HEK293 (cell line): ENCODE measurements around the gene E2F1.
"Not testable (repeated sequence)": the region's sequence is repeated elsewhere in the genome, so short reads cannot be mapped to it uniquely, and the experiment has no call there.

Experiments used
- CTCF ChIA-PET: fragments of 350-600 bp; formaldehyde crosslinking; extraction: SDS; loops from one replicate; lab custom pipeline; 2021; ENCODE audit warnings: antibody characterized with exemption; lab: Yijun Ruan, JAX
- POLR2A ChIA-PET: fragments of 300-600 bp; formaldehyde crosslinking; extraction: SDS; loops from one replicate; lab custom pipeline; 2020; ENCODE audit warnings: antibody characterized with exemption, inconsistent platforms; lab: Yijun Ruan, JAX
- H3K27ac ChIP-seq: fragments of 200-500 bp; sonication (Bioruptor generic); 2 replicates; pipeline ENCODE4 v1.5.1; 2014; ENCODE audit warnings: low read depth, low read length, control low read depth, inconsistent platforms; ENCODE audit errors: extremely low read depth
- H3K36me3 ChIP-seq, 2 experiments: fragments of 200-500 bp in 1 of 2; sonication (Bioruptor generic) in 1 of 2; 1 replicate in 1 of 2; 2 replicates in 1 of 2; pipeline ENCODE4 v1.5.1; 2014 to 2017; ENCODE audit warnings: inconsistent platforms in 2 of 2, low read length in 2 of 2; ENCODE audit not compliant: control insufficient read depth in 2 of 2, insufficient read depth in 1 of 2
- H3K4me1 ChIP-seq: fragments of 200-500 bp; sonication (Bioruptor generic); 2 replicates; pipeline ENCODE4 v1.5.1; 2014; ENCODE audit warnings: mild to moderate bottlenecking, low read length, inconsistent platforms; ENCODE audit not compliant: control insufficient read depth, insufficient read depth
- H3K4me3 ChIP-seq: 2 replicates; pipeline ENCODE4 v1.5.1; 2011; ENCODE audit warnings: low read depth, mild to moderate bottlenecking, control low read depth, low read length, moderate library complexity
- H3K9me3 ChIP-seq: fragments of 200-500 bp; sonication (Bioruptor generic); 2 replicates; pipeline ENCODE4 v1.5.1; 2014; ENCODE audit warnings: low read depth, low read length, inconsistent platforms; ENCODE audit not compliant: control insufficient read depth, insufficient read depth
- AEBP2 ChIP-seq: fragments of 450-650 bp; formaldehyde crosslinking; IDR thresholded peaks from 2 replicates; pipeline ENCODE4 v1.5.1; 2016; ENCODE audit warnings: missing biosample characterization, missing genetic modification characterization, borderline replicate concordance
- INSM2 ChIP-seq: fragments of 450-650 bp; formaldehyde crosslinking; IDR thresholded peaks from 2 replicates; pipeline ENCODE4 v1.5.1; 2016; ENCODE audit warnings: missing biosample characterization, missing genetic modification characterization
- KLF10 ChIP-seq: fragments of 450-650 bp; IDR thresholded peaks from 2 replicates; pipeline ENCODE4 v1.5.1; 2018; ENCODE audit warnings: missing biosample characterization, mild to moderate bottlenecking, missing genetic modification characterization
- MZF1 ChIP-seq: fragments of 450-650 bp; formaldehyde crosslinking; IDR thresholded peaks from 2 replicates; pipeline ENCODE4 v1.5.1; 2017; ENCODE audit warnings: missing biosample characterization, missing genetic modification characterization, borderline replicate concordance
- REST ChIP-seq: fragments of 450-650 bp; formaldehyde crosslinking; IDR thresholded peaks from 2 replicates; pipeline ENCODE4 v1.5.1; 2016; ENCODE audit warnings: missing biosample characterization, missing genetic modification characterization
- ZFP3 ChIP-seq: fragments of 450-650 bp; formaldehyde crosslinking; IDR thresholded peaks from 2 replicates; pipeline ENCODE4 v1.5.1; 2016; ENCODE audit warnings: low read depth, missing biosample characterization, missing genetic modification characterization
- ZFP69B ChIP-seq: fragments of 450-650 bp; formaldehyde crosslinking; IDR thresholded peaks from 2 replicates; pipeline ENCODE4 v1.5.1; 2016; ENCODE audit warnings: missing biosample characterization, missing genetic modification characterization
- ZNF138 ChIP-seq: fragments of 450-650 bp; formaldehyde crosslinking; IDR thresholded peaks from 2 replicates; pipeline ENCODE4 v1.5.1; 2016; ENCODE audit warnings: missing biosample characterization, missing genetic modification characterization, borderline replicate concordance
- ZNF140 ChIP-seq: fragments of 450-650 bp; formaldehyde crosslinking; IDR thresholded peaks from 2 replicates; pipeline ENCODE4 v1.5.1; 2016; ENCODE audit warnings: missing biosample characterization, missing genetic modification characterization
- ZNF148 ChIP-seq: fragments of 450-650 bp; formaldehyde crosslinking; IDR thresholded peaks from 2 replicates; pipeline ENCODE4 v1.5.0; 2017; ENCODE audit warnings: missing biosample characterization, missing genetic modification characterization, borderline replicate concordance
- ZNF214 ChIP-seq: fragments of 450-650 bp; formaldehyde crosslinking; IDR thresholded peaks from 2 replicates; pipeline ENCODE4 v1.5.1; 2017; ENCODE audit warnings: missing biosample characterization, mild to moderate bottlenecking, missing genetic modification characterization, borderline replicate concordance
- ZNF280C ChIP-seq: fragments of 450-650 bp; formaldehyde crosslinking; IDR thresholded peaks from 2 replicates; pipeline ENCODE4 v1.5.1; 2016; ENCODE audit warnings: missing biosample characterization, missing genetic modification characterization
- ZNF292 ChIP-seq: fragments of 450-650 bp; formaldehyde crosslinking; IDR thresholded peaks from 2 replicates; pipeline ENCODE4 v1.5.1; 2016; ENCODE audit warnings: low read depth, missing biosample characterization, missing genetic modification characterization, borderline replicate concordance
- ZNF433 ChIP-seq: fragments of 450-650 bp; formaldehyde crosslinking; IDR thresholded peaks from 2 replicates; pipeline ENCODE4 v1.5.1; 2016; ENCODE audit warnings: missing biosample characterization, missing genetic modification characterization, low read depth
- ZNF514 ChIP-seq: fragments of 450-650 bp; formaldehyde crosslinking; IDR thresholded peaks from 2 replicates; pipeline ENCODE4 v1.5.1; 2016; ENCODE audit warnings: missing biosample characterization, missing genetic modification characterization
- ZNF768 ChIP-seq: fragments of 450-650 bp; formaldehyde crosslinking; IDR thresholded peaks from 2 replicates; pipeline ENCODE4 v1.5.1; 2018; ENCODE audit warnings: missing biosample characterization, mild to moderate bottlenecking, missing genetic modification characterization
- ZSCAN23 ChIP-seq: fragments of 450-650 bp; formaldehyde crosslinking; IDR thresholded peaks from 2 replicates; pipeline ENCODE4 v1.5.1; 2016; ENCODE audit warnings: missing biosample characterization, missing genetic modification characterization
- TF ChIP-seq, protein P1 (sequence below): fragments of 450-650 bp; IDR thresholded peaks from 2 replicates; pipeline ENCODE4 v1.5.1; 2018; ENCODE audit warnings: missing biosample characterization, mild to moderate bottlenecking, missing genetic modification characterization

Gene E2F1

GRCh38 chr20:33646959-33647602 lies 39.1 kb downstream of the E2F1 start:
- H3K27ac ChIP-seq, POLR2A ChIA-PET, H3K4me1 ChIP-seq, H3K9me3 ChIP-seq, H3K4me3 ChIP-seq: not testable (repeated sequence)
- CTCF ChIA-PET = interaction anchor here (0.7 kb wide), 1 partner anchor 936 kb away, joined by 3 read pairs; no protein-coding TSS in a partner anchor
- H3K36me3 ChIP-seq = peaks cover 3 to 29% of the 10 kb centered on the region in 2 experiments; a peak in 2 of 3 replicates
- TF ChIP-seq REST (tag by site-specific recombination) = peak; percentile 96

- Histone ChIP-seq H3K4me3 (no peak overlapping the region), H3K9me3 (no peaks in the 10 kb centered on the region), H3K36me3 (peaks cover 8 to 33% of the 10 kb centered on the region in 2 experiments; a peak in 2 of 3 replicates), H3K4me1 (no peaks in the 10 kb centered on the region), H3K27ac (no peak overlapping the region)
- TF ChIP-seq KLF10 = no peak
- TF ChIP-seq ZNF433 (tag by site-specific recombination) = no peak
- TF ChIP-seq ZNF214 = no peak
- TF ChIP-seq ZNF148 (tag by site-specific recombination) = no peak
- TF ChIP-seq ZSCAN23 = no peak
- TF ChIP-seq AEBP2 (tag by site-specific recombination) = no peak
- TF ChIP-seq ZNF292 (tag by site-specific recombination) = no peak
- TF ChIP-seq, protein P1, sequence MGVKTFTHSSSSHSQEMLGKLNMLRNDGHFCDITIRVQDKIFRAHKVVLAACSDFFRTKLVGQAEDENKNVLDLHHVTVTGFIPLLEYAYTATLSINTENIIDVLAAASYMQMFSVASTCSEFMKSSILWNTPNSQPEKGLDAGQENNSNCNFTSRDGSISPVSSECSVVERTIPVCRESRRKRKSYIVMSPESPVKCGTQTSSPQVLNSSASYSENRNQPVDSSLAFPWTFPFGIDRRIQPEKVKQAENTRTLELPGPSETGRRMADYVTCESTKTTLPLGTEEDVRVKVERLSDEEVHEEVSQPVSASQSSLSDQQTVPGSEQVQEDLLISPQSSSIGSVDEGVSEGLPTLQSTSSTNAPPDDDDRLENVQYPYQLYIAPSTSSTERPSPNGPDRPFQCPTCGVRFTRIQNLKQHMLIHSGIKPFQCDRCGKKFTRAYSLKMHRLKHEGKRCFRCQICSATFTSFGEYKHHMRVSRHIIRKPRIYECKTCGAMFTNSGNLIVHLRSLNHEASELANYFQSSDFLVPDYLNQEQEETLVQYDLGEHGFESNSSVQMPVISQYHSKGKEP (tag by site-specific recombination) = no peak
- no peak for TF ChIP-seq ZNF768 (tag by site-specific recombination)
- no peak for TF ChIP-seq ZNF514 (tag by site-specific recombination)
- no peak for TF ChIP-seq ZNF280C (tag by site-specific recombination)
- TF ChIP-seq ZFP69B (tag by site-specific recombination) = no peak
- no peak for TF ChIP-seq ZNF140 (tag by site-specific recombination)
- no peak for TF ChIP-seq ZNF138 (tag by site-specific recombination)
- TF ChIP-seq ZFP3 (tag by site-specific recombination) = no peak
- TF ChIP-seq INSM2 (tag by site-specific recombination) = no peak
- TF ChIP-seq MZF1 = no peak
- ChIA-PET POLR2A (no interaction called here), CTCF (no interaction called here)
These were observed 40.0 kb downstream of the E2F1 start for GRCh38 chr20:33646191-33646590.
